IMR-90 (cell line): ENCODE data around the gene FKBP1B. TPM values are rescaled to one million over a fixed set of nuclear protein-coding genes. Genes with fewer than 3 reads are reported as not detected.

Source experiments
- ATAC-seq: fragments of 200-7000 bp; cut with Tn5 transposase; 2 replicates; pipeline ENCODE4 v1.9.1; 2020; ENCODE audit warnings: low read depth, mild to moderate bottlenecking, moderate library complexity
- BruUV-seq: library from RNA; stranded (reverse); fragments of 400-500 nt; replicated peaks from 2 replicates; lab custom pipeline; 2021; lab: Mats Ljungman, UMichigan
- CTCF ChIA-PET: fragments of 300-600 bp; formaldehyde crosslinking; extraction: SDS; loops from one replicate; lab custom pipeline; 2021; ENCODE audit warnings: antibody characterized with exemption; lab: Yijun Ruan, JAX
- POLR2A ChIA-PET: fragments of 300-600 bp; sonication (Branson Sonifier 250); formaldehyde crosslinking; loops from one replicate; lab custom pipeline; 2022; ENCODE audit warnings: antibody characterized with exemption; ENCODE audit not compliant: unreplicated experiment; lab: Charles Lee
- DNase-seq: peaks from one replicate; pipeline ENCODE4 v3.0.0; 2013
- H2AFZ ChIP-seq: replicated peaks from 2 replicates; pipeline ENCODE3; 2013; ENCODE audit warnings: low read length, mild to moderate bottlenecking; ENCODE audit not compliant: poor library complexity
- H2AK5ac ChIP-seq: 2 replicates; pipeline ENCODE4 v1.6.1; 2013; ENCODE audit warnings: low read depth, low read length, inconsistent platforms
- H2AK9ac ChIP-seq: replicated peaks from 2 replicates; pipeline ENCODE3; 2013; ENCODE audit warnings: mild to moderate bottlenecking, low read depth, low read length, moderate library complexity; ENCODE audit not compliant: poor library complexity
- H2BK120ac ChIP-seq: 2 replicates; pipeline ENCODE4 v1.6.1; 2013; ENCODE audit warnings: low read depth, low read length, inconsistent platforms
- H2BK15ac ChIP-seq: 3 replicates; pipeline ENCODE4 v1.6.1; 2013; ENCODE audit warnings: low read depth, low read length, inconsistent platforms
- H2BK20ac ChIP-seq: 2 replicates; pipeline ENCODE4 v1.6.1; 2013; ENCODE audit warnings: low read depth, mild to moderate bottlenecking, inconsistent platforms, low read length, moderate library complexity
- H2BK5ac ChIP-seq: 2 replicates; pipeline ENCODE4 v1.6.1; 2013; ENCODE audit warnings: mild to moderate bottlenecking, low read depth, low read length, inconsistent platforms; ENCODE audit not compliant: poor library complexity, severe bottlenecking
- H3K14ac ChIP-seq: replicated peaks from 2 replicates; pipeline ENCODE4 v1.6.1; 2013; ENCODE audit warnings: low read depth, low read length, inconsistent platforms
- H3K18ac ChIP-seq: 2 replicates; pipeline ENCODE4 v1.6.1; 2013; ENCODE audit warnings: low read depth, low read length, control low read depth
- H3K23ac ChIP-seq: 2 replicates; pipeline ENCODE4 v1.6.1; 2013; ENCODE audit warnings: low read depth, low read length, inconsistent platforms
- H3K27ac ChIP-seq: 2 replicates; pipeline ENCODE4 v1.5.1; 2013; ENCODE audit warnings: mild to moderate bottlenecking, control low read depth, low read length; ENCODE audit not compliant: insufficient read depth
- H3K27me3 ChIP-seq: 2 replicates; pipeline ENCODE4 v1.6.1; 2013; ENCODE audit warnings: low read length; ENCODE audit not compliant: control insufficient read depth, insufficient read depth
- H3K36me3 ChIP-seq: 2 replicates; pipeline ENCODE4 v1.6.1; 2013; ENCODE audit warnings: low read length, mixed read lengths; ENCODE audit not compliant: control insufficient read depth, insufficient read depth
- H3K4ac ChIP-seq: 2 replicates; pipeline ENCODE4 v1.6.1; 2013; ENCODE audit warnings: low read depth, low read length, inconsistent platforms
- H3K4me1 ChIP-seq: 2 replicates; pipeline ENCODE4 v1.6.1; 2013; ENCODE audit warnings: low read length, mixed read lengths; ENCODE audit not compliant: control insufficient read depth, insufficient read depth
- H3K4me2 ChIP-seq: 2 replicates; pipeline ENCODE4 v1.6.1; 2013; ENCODE audit warnings: low read depth, mild to moderate bottlenecking, control low read depth, low read length, moderate library complexity
- H3K4me3 ChIP-seq: 2 replicates; pipeline ENCODE4 v1.5.1; 2013; ENCODE audit warnings: low read depth, mild to moderate bottlenecking, control low read depth, low read length, moderate library complexity; ENCODE audit not compliant: insufficient read depth
- H3K56ac ChIP-seq: 2 replicates; pipeline ENCODE4 v1.6.1; 2013; ENCODE audit warnings: low read length, inconsistent platforms; ENCODE audit not compliant: insufficient read depth; ENCODE audit errors: extremely low read depth
- H3K79me1 ChIP-seq, 2 experiments: 2 replicates each; pipeline ENCODE4 v1.6.1; 2013; ENCODE audit warnings: low read length in 2 of 2, inconsistent platforms in 1 of 2, low read depth in 1 of 2
- H3K9ac ChIP-seq: 2 replicates; pipeline ENCODE4 v1.6.1; 2013; ENCODE audit warnings: low read depth, low read length, control low read depth
- H3K9me1 ChIP-seq: 2 replicates; pipeline ENCODE4 v1.6.1; 2013; ENCODE audit warnings: low read length, inconsistent platforms; ENCODE audit not compliant: insufficient read depth
- H3K9me3 ChIP-seq: 2 replicates; pipeline ENCODE4 v1.6.1; 2013; ENCODE audit warnings: low read length; ENCODE audit not compliant: control insufficient read depth, insufficient read depth
- H4K20me1 ChIP-seq: 2 replicates; pipeline ENCODE4 v1.6.1; 2013; ENCODE audit warnings: low read length, inconsistent platforms; ENCODE audit not compliant: insufficient read depth
- H4K5ac ChIP-seq: 2 replicates; pipeline ENCODE4 v1.6.1; 2013; ENCODE audit warnings: mild to moderate bottlenecking, low read depth, low read length, control low read depth
- H4K8ac ChIP-seq, 2 experiments: 2 replicates each; pipeline ENCODE4 v1.6.1; 2013; ENCODE audit warnings: low read depth in 2 of 2, low read length in 2 of 2, control low read depth in 1 of 2, inconsistent platforms in 1 of 2
- H4K91ac ChIP-seq: 2 replicates; pipeline ENCODE4 v1.6.1; 2013; ENCODE audit warnings: low read depth, low read length, inconsistent platforms; ENCODE audit not compliant: insufficient read depth
- BHLHE40 ChIP-seq: fragments of 150-350 bp; IDR thresholded peaks from 2 replicates; pipeline ENCODE4 v1.6.1; 2016; ENCODE audit warnings: mild to moderate bottlenecking, low read depth, low read length
- FOS ChIP-seq: fragments of 150-350 bp; IDR thresholded peaks from 2 replicates; pipeline ENCODE4 v1.6.1; 2016; ENCODE audit warnings: low read depth, low read length
- MAZ ChIP-seq: IDR thresholded peaks from 2 replicates; pipeline ENCODE4 v1.6.1; 2012; ENCODE audit warnings: low read depth, mild to moderate bottlenecking, low read length, improper control_type of control experiment, moderate library complexity, borderline replicate concordance
- MXI1 ChIP-seq: IDR thresholded peaks from 2 replicates; pipeline ENCODE4 v1.6.1; 2012; ENCODE audit warnings: low read depth, mild to moderate bottlenecking, low read length, moderate library complexity, borderline replicate concordance
- NFE2L2 ChIP-seq: fragments of 150-350 bp; IDR thresholded peaks from 2 replicates; pipeline ENCODE4 v1.6.1; 2016; ENCODE audit warnings: low read depth, mild to moderate bottlenecking, low read length
- POLR2A ChIP-seq: IDR thresholded peaks from 2 replicates; pipeline ENCODE4 v1.6.1; 2012; ENCODE audit warnings: mild to moderate bottlenecking, low read depth, low read length
- RAD21 ChIP-seq: IDR thresholded peaks from 2 replicates; pipeline ENCODE4 v1.6.1; 2012; ENCODE audit warnings: low read length, improper control_type of control experiment
- RCOR1 ChIP-seq: IDR thresholded peaks from 2 replicates; pipeline ENCODE4 v1.6.1; 2012; ENCODE audit warnings: mild to moderate bottlenecking, low read length, improper control_type of control experiment; ENCODE audit not compliant: insufficient replicate concordance
- RFX5 ChIP-seq: IDR thresholded peaks from 2 replicates; pipeline ENCODE4 v1.8.0; 2012; ENCODE audit warnings: low read depth, mild to moderate bottlenecking, low read length, moderate library complexity
- SMC3 ChIP-seq: fragments of 150-350 bp; IDR thresholded peaks from 2 replicates; pipeline ENCODE4 v1.6.1; 2016; ENCODE audit warnings: low read depth, mild to moderate bottlenecking, antibody characterized with exemption, low read length, moderate library complexity
- WGBS, 2 experiments: methylation state at CpG; one replicate each; pipeline versions ENCODE4 v1.1.5 to v1.1.7; 2013; ENCODE audit warnings: missing lambda C conversion rate in 2 of 2; ENCODE audit not compliant: insufficient read length in 1 of 2; ENCODE audit errors: extremely low coverage in 2 of 2; 5-methylcytosine and 5-hydroxymethylcytosine counted together
- dilution Hi-C: fragments of 300-500 bp; cut with HindIII; formaldehyde crosslinking; loops from one replicate; pipeline ENCODE4 v1.14.3; 2018; ENCODE audit warnings: low sequenced_read_pairs; ENCODE audit not compliant: unreplicated experiment
- in situ Hi-C: fragments of 300-500 bp; cut with MboI; formaldehyde crosslinking; loops from 3 replicates; pipeline ENCODE4 v1.14.3; 2019; ENCODE audit warnings: low sequenced_read_pairs, inconsistent platforms, mixed read lengths
- intact Hi-C: fragments of 100-400 bp; cut with micrococcal nuclease; formaldehyde crosslinking; loops from 2 replicates; pipeline ENCODE4 v1.10.0; 2022
- polyA plus RNA-seq, 3 experiments: library from polyadenylated mRNA; depleted of rRNA; stranded (reverse); fragments of >200 nt; gene quantifications; 2 replicates each; pipeline ENCODE4 v1.2.3, GENCODE V29; 2012; ENCODE audit warnings: low replicate concordance in 1 of 3
- total RNA-seq: library from RNA; depleted of rRNA; stranded (reverse); fragments of >200 nt; gene quantifications from 2 replicates; pipeline ENCODE4 v1.2.3, GENCODE V29; 2012
- TF ChIP-seq, protein P1 (sequence below): conservative IDR thresholded peaks from 2 replicates; pipeline ENCODE4 v1.5.1; 2012; ENCODE audit warnings: mild to moderate bottlenecking, low read depth, low read length, improper control_type of control experiment
- TF ChIP-seq, protein P2 (sequence below): fragments of 150-350 bp; IDR thresholded peaks from 2 replicates; pipeline ENCODE4 v1.6.1; 2016; ENCODE audit warnings: low read depth, mild to moderate bottlenecking, low read length, moderate library complexity, borderline replicate concordance
- TF ChIP-seq, protein P3 (sequence below): fragments of 150-350 bp; IDR thresholded peaks from 2 replicates; pipeline ENCODE4 v1.6.1; 2017; ENCODE audit warnings: mild to moderate bottlenecking, antibody characterized with exemption, low read length, low read depth

The FKBP1B gene
- total and polyA plus RNA-seq, 2 of the 4 experiments (the other 2 are of a cell fraction) = 10.2 to 15.1 TPM

DNA sequence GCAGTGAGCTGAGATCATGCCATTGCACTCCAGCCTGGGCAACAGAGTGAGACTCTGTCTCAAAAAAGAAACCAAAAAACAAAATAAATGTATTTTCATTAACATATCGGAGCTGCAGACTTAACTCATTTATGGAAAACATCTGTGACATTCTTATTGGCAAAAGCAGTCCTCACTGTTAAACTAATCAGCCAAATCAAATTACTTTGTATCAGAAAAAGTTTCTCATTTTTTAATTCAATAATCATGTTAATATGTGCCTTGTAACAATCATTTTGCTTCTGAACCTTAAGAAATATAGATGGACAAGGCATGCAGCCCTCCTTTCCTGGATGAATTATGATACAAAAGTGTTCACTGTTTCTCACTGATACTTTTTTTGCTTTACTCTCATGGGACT lies 53.1 kb downstream of the FKBP1B start:
- in situ Hi-C loops = no loop called here
- intact Hi-C loops = no loop called here
- Histone ChIP-seq H3K4me1 (no peaks in the 10 kb centered on the region), H3K4me2 (no peak overlapping the region), H3K79me1 (no peaks in the 10 kb centered on the region), H4K5ac (no peak overlapping the region), H3K56ac (no peak overlapping the region), H3K9ac (no peak overlapping the region), H3K9me3 (no peaks in the 10 kb centered on the region; the same call in 1 of the 2 replicates), H4K91ac (no peak overlapping the region), H3K27me3 (no peaks in the 10 kb centered on the region), H3K27ac (no peak overlapping the region), H2AK9ac (no peak overlapping the region), H3K23ac (no peak overlapping the region), H3K4me3 (no peak overlapping the region), H3K4ac (no peak overlapping the region), H2AK5ac (no peak overlapping the region), H2BK5ac (no peak overlapping the region), H2BK20ac (no peak overlapping the region), H3K9me1 (no peaks in the 10 kb centered on the region), H2BK120ac (no peak overlapping the region), H3K18ac (no peak overlapping the region), H2AFZ (no peak overlapping the region), H4K20me1 (no peaks in the 10 kb centered on the region), H2BK15ac (no peak overlapping the region), H3K14ac (no peak overlapping the region), H3K36me3 (0 out of 2 replicates have a peak, but pooled peaks cover 2% of the 10 kb centered on the region), H4K8ac (no peak overlapping the region)
- ChIA-PET POLR2A (no interaction called here), CTCF (no interaction called here)
- dilution Hi-C loops = no loop called here
- ATAC-seq (no peak), DNase-seq (no peak)
- WGBS, 2 experiments = no CpG with 5 or more reads among the region's 1 CpG
- TF ChIP-seq MXI1 (no peak), MAZ (no peak), RFX5 (no peak), POLR2A (no peak), RCOR1 (no peak), BHLHE40 (no peak), RAD21 (no peak), NFE2L2 (no peak), FOS (no peak), SMC3 (no peak)
- TF ChIP-seq, protein P1, sequence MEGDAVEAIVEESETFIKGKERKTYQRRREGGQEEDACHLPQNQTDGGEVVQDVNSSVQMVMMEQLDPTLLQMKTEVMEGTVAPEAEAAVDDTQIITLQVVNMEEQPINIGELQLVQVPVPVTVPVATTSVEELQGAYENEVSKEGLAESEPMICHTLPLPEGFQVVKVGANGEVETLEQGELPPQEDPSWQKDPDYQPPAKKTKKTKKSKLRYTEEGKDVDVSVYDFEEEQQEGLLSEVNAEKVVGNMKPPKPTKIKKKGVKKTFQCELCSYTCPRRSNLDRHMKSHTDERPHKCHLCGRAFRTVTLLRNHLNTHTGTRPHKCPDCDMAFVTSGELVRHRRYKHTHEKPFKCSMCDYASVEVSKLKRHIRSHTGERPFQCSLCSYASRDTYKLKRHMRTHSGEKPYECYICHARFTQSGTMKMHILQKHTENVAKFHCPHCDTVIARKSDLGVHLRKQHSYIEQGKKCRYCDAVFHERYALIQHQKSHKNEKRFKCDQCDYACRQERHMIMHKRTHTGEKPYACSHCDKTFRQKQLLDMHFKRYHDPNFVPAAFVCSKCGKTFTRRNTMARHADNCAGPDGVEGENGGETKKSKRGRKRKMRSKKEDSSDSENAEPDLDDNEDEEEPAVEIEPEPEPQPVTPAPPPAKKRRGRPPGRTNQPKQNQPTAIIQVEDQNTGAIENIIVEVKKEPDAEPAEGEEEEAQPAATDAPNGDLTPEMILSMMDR = no peak
- TF ChIP-seq, protein P2, sequence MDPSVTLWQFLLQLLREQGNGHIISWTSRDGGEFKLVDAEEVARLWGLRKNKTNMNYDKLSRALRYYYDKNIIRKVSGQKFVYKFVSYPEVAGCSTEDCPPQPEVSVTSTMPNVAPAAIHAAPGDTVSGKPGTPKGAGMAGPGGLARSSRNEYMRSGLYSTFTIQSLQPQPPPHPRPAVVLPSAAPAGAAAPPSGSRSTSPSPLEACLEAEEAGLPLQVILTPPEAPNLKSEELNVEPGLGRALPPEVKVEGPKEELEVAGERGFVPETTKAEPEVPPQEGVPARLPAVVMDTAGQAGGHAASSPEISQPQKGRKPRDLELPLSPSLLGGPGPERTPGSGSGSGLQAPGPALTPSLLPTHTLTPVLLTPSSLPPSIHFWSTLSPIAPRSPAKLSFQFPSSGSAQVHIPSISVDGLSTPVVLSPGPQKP = no peak
- TF ChIP-seq, protein P3, sequence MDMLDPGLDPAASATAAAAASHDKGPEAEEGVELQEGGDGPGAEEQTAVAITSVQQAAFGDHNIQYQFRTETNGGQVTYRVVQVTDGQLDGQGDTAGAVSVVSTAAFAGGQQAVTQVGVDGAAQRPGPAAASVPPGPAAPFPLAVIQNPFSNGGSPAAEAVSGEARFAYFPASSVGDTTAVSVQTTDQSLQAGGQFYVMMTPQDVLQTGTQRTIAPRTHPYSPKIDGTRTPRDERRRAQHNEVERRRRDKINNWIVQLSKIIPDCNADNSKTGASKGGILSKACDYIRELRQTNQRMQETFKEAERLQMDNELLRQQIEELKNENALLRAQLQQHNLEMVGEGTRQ = no peak
- no TSS peak for BruUV-seq
